ENCODE measurements around the gene MMEL1.
"Not testable (repeated sequence)": the region's sequence is repeated elsewhere in the genome, so short reads cannot be mapped to it uniquely, and the experiment has no call there.

MMEL1 gene

GRCh38 chr1:2625748-2626147, 7.1 kb downstream of the MMEL1 start:
- DNase-seq, result not testable (repeated sequence)

- DNase-seq, result no peak
Measured at GRCh38 chr1:2625311-2625710, 7.5 kb downstream of the MMEL1 start.

GRCh38 chr1:2624735-2625300, 8.0 kb downstream of the MMEL1 start:
- no peak for DNase-seq

- DNase-seq, result no peak
Measured at GRCh38 chr1:2623571-2624337, 9.1 kb downstream of the MMEL1 start.

GRCh38 chr1:2617971-2618470, 14.8 kb downstream of the MMEL1 start:
- DNase-seq, result no peak

- DNase-seq, result no peak
Measured at GRCh38 chr1:2614145-2614544, 18.7 kb downstream of the MMEL1 start.

- no peak for DNase-seq
Measured at GRCh38 chr1:2612591-2613365, 20.0 kb downstream of the MMEL1 start.

- DNase-seq, result no peak
Measured at GRCh38 chr1:2611621-2612437, 21.0 kb downstream of the MMEL1 start.

GRCh38 chr1:2611031-2611501, 21.8 kb downstream of the MMEL1 start:
- no peak for DNase-seq

GRCh38 chr1:2610036-2610959, 22.5 kb downstream of the MMEL1 start:
- DNase-seq, result no peak

- DNase-seq, result no peak
Measured at GRCh38 chr1:2609319-2610035, 23.3 kb downstream of the MMEL1 start.

GRCh38 chr1:2607641-2608091, 25.1 kb downstream of the MMEL1 start:
- no peak for DNase-seq

GRCh38 chr1:2606881-2607621, 25.8 kb downstream of the MMEL1 start:
- DNase-seq, result no peak

GRCh38 chr1:2606396-2606880, 26.4 kb downstream of the MMEL1 start:
- DNase-seq, result no peak

GRCh38 chr1:2605509-2606395, 27.1 kb downstream of the MMEL1 start:
- DNase-seq, result no peak

- no peak for DNase-seq
Measured at GRCh38 chr1:2604844-2605508, 27.8 kb downstream of the MMEL1 start.

- no peak for DNase-seq
Measured at GRCh38 chr1:2604156-2604843, 28.5 kb downstream of the MMEL1 start.
